ENCODE data around the gene FLNB. TPM values are rescaled to one million over a fixed set of nuclear protein-coding genes. Genes with fewer than 3 reads are reported as not detected.

FLNB gene
- total and polyA plus RNA-seq, 2 of the 8 experiments (the other 6 are each of a cell fraction or from before 2014, with no cell fraction given): 72.3 to 118 TPM

DNA sequence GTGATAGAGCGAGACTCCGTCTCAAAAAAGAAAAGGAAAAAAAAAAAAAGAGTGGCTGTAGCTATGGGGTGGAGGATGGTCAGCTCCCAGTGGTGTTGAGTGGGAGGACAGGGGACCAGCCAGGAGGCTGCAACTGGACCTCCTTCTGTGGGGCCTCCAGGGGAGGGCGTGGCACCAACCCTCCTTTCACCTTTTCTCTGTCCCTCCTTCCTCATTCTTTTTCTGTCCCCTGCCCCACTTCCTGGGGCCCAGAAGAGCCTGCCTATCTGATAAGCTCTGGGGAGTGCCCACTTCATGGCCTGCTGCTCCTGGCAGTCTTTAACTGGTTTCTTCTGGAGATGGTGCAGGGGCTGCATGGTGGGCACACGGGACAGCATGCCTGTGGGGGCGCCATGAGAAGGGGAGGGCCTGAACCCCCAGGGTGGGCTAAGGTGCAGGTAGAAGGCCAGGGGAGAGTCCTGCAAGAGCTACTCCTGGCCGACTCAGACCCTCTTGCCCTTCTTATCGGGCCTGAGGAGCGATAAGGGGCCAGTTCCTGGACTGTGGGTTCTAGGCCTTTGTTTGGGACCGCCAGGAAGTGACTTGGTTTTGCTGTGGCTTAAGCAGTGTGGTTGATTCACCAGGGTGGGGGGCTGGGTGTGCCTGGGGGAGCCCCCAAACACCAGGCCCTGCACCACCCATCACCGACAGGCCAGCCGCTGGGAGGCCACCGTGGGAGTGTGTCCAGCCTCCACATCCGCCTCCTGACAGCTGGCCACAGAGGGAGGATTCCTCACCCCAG, 49.4 kb upstream of the FLNB start:
- Histone ChIP-seq H3K79me2 (ENCODE audit: control insufficient read depth in 1 of 2, insufficient read depth in 2 of 2, low read length in 2 of 2) (no peaks in the 10 kb centered on the region), H2BK20ac (ENCODE audit: low read length) (no peak overlapping the region), H2AK5ac (ENCODE audit: low read depth, low read length) (no peak overlapping the region), H3K4ac (replicated peaks; ENCODE audit: insufficient read length, low read depth, low read length) (no peak overlapping the region), H2BK5ac (ENCODE audit: low read depth, low read length) (no peak overlapping the region; the same call in 1 of the 2 replicates), H3K4me3 (ENCODE audit: extremely low read depth in 1 of 4, insufficient read depth in 2 of 4, low read depth in 3 of 4, low read length in 4 of 4) (no peak overlapping the region), H4K8ac (ENCODE audit: extremely low read depth, insufficient read depth, low read length) (no peak overlapping the region), H3K23me2 (ENCODE audit: low read depth, low read length) (no peaks in the 10 kb centered on the region), H3K9ac (replicated peaks in 1 of 4; ENCODE audit: extremely low read depth in 1 of 4, low read depth in 3 of 4, low read length in 3 of 4) (no peak overlapping the region), H3K79me1 (ENCODE audit: low read depth, low read length) (no peaks in the 10 kb centered on the region), H3K18ac (ENCODE audit: extremely low read depth, low read length) (no peak overlapping the region), H3K36me3 (ENCODE audit: control insufficient read depth in 2 of 4, insufficient read depth in 4 of 4, low read length in 3 of 4) (no peaks in the 10 kb centered on the region), H2BK12ac (ENCODE audit: low read depth, low read length) (no peak overlapping the region), H3K4me1 (replicated peaks in 1 of 4; ENCODE audit: control insufficient read depth in 3 of 4, insufficient read depth in 4 of 4, low read length in 3 of 4) (peaks cover 0 to 3% (median 0%) of the 10 kb centered on the region in 4 experiments; a peak in 2 of 7 replicates), H3K27me3 (replicated peaks in 1 of 4; ENCODE audit: control insufficient read depth in 3 of 4, extremely low read depth in 1 of 4, insufficient read depth in 3 of 4, low read length in 3 of 4) (no peaks in the 10 kb centered on the region), H2AFZ (ENCODE audit: low read length) (no peak overlapping the region), H3K27ac (ENCODE audit: low read depth, low read length) (no peak overlapping the region), H3K56ac (replicated peaks; ENCODE audit: insufficient read length, low read depth, low read length) (no peak overlapping the region), H3K9me3 (ENCODE audit: insufficient read depth in 2 of 2, low read depth in 1 of 2, low read length in 1 of 2) (no peaks in the 10 kb centered on the region), H4K91ac (replicated peaks; ENCODE audit: insufficient read length, low read length) (no peak overlapping the region), H2BK15ac (ENCODE audit: low read length) (no peak overlapping the region), H3K4me2 (ENCODE audit: insufficient read depth in 1 of 2, low read depth in 2 of 2, low read length in 2 of 2) (no peak overlapping the region), H3K14ac (ENCODE audit: insufficient read length) (no peak overlapping the region), H4K5ac (ENCODE audit: insufficient read length, low read depth, low read length) (no peak overlapping the region), H2BK120ac (replicated peaks; ENCODE audit: low read depth, low read length) (no peak overlapping the region), H4K20me1 (replicated peaks in 1 of 2; ENCODE audit: control insufficient read depth in 1 of 2, insufficient read depth in 2 of 2, low read length in 2 of 2) (no peaks in the 10 kb centered on the region), H3K23ac (ENCODE audit: insufficient read length) (no peak overlapping the region)
- ChIA-PET POLR2A (ENCODE audit: partially characterized antibody) (interaction anchor here (0.7 kb wide), 1 partner anchor 183 kb away, joined by 3 read pairs; no protein-coding TSS in a partner anchor), CTCF (ENCODE audit: partially characterized antibody) (interaction anchor here (0.8 to 2.9 kb wide), 6 partner anchors 9 to 40 kb away, joined by 3 to 10 read pairs (median 4); no protein-coding TSS in a partner anchor)
- FAIRE-seq: no peak
- DNase-seq (ENCODE audit: low read depth in 1 of 2, low spot score in 2 of 2): no peak
- WGBS, 2 experiments (ENCODE audit: extremely low coverage in 1 of 2, insufficient coverage in 1 of 2, insufficient read length in 1 of 2, insufficient replicate concordance in 2 of 2, low coverage in 1 of 2, low lambda C conversion rate in 2 of 2, missing lambda C conversion rate in 1 of 2): 91% methylated on average over 13 of the region's 13 CpGs; no CpG with 5 or more reads in 1 of the 2 experiments
- TF ChIP-seq TEAD4 (IDR thresholded peaks at IDR 0.05; ENCODE audit: low read depth, low read length) (no peak), JUND (IDR thresholded peaks at IDR 0.05; ENCODE audit: low read length) (no peak), RXRA (IDR thresholded peaks at IDR 0.05; ENCODE audit: insufficient read depth, low read depth, low read length) (no peak), KDM1A (IDR thresholded peaks at IDR 0.05; ENCODE audit: borderline replicate concordance, low read length) (no peak), SUZ12 (IDR thresholded peaks at IDR 0.05; ENCODE audit: low read length) (no peak), CBX8 (IDR thresholded peaks at IDR 0.05; ENCODE audit: borderline replicate concordance, low read depth, low read length) (no peak), RNF2 (IDR thresholded peaks at IDR 0.05; ENCODE audit: borderline replicate concordance, low read depth, low read length, missing control alignments, poor library complexity, severe bottlenecking) (no peak), BACH1 (IDR thresholded peaks at IDR 0.05; ENCODE audit: low read length) (no peak), CHD2 (IDR thresholded peaks at IDR 0.05; ENCODE audit: low read length) (no peak), ASH2L (IDR thresholded peaks at IDR 0.05; ENCODE audit: low read length) (no peak), YY1 (IDR thresholded peaks at IDR 0.05; ENCODE audit: low read depth, low read length) (no peak), TBP (IDR thresholded peaks at IDR 0.05; ENCODE audit: low read depth, low read length) (no peak), JUN (IDR thresholded peaks at IDR 0.05; ENCODE audit: low read depth, low read length) (no peak)
